ENCODE results near the gene FOXRED2. TPM values are rescaled to one million over a fixed set of nuclear protein-coding genes. Genes with fewer than 3 reads are reported as not detected.

FOXRED2 gene
- total RNA-seq, 2 experiments from 2014 or later = 16.7 to 17.5 TPM

- CTCF ChIA-PET = interaction anchor here (1.5 kb wide), 1 partner anchor 12 kb away, joined by 5 read pairs; no protein-coding TSS in a partner anchor
- no peaks in the 10 kb centered on the region for H3K9me3 Mint-ChIP-seq
These were observed 8.8 kb downstream of the FOXRED2 start for GRCh38 chr22:36497910-36498665.

GRCh38 chr22:36493690-36494110 is 13.1 kb downstream of the FOXRED2 start:
- no peaks in the 10 kb centered on the region for H3K9me3 Mint-ChIP-seq
- H3K27me3 Mint-ChIP-seq = no peaks in the 10 kb centered on the region
- POLR2A ChIA-PET = interaction anchor here (0.8 to 1.7 kb wide), 3 partner anchors 21 to 172 kb away, joined by 3 read pairs; no protein-coding TSS in a partner anchor
- no peaks in the 10 kb centered on the region for H3K4me1 Mint-ChIP-seq (ENCODE audit: low read depth)
- no peak overlapping the region for H3K27ac Mint-ChIP-seq
- ATAC-seq (peak; percentile 27), DNase-seq (no peak)
- H3K36me3 Mint-ChIP-seq (ENCODE audit: low read depth) = peaks cover 31% of the 10 kb centered on the region
- no peak overlapping the region for H3K4me3 Mint-ChIP-seq
- CTCF ChIA-PET = interaction anchor here (1.1 to 2.1 kb wide), 5 partner anchors 11 to 192 kb away, joined by 3 to 6 read pairs (median 4); no protein-coding TSS in a partner anchor
- no peak for TF ChIP-seq CTCF (IDR thresholded peaks at IDR 0.05)
- intact Hi-C loops (cut with micrococcal nuclease) = no loop called here

More at GRCh38 chr22:36497910-36498665, 8.8 kb downstream of the FOXRED2 start:
- Mint-ChIP-seq H3K27ac (no peak overlapping the region), H3K4me3 (no peak overlapping the region), H3K36me3 (ENCODE audit: low read depth) (peaks cover 20% of the 10 kb centered on the region), H3K4me1 (ENCODE audit: low read depth) (no peaks in the 10 kb centered on the region), H3K27me3 (no peaks in the 10 kb centered on the region)
- DNase-seq (no peak), ATAC-seq (no peak)
- TF ChIP-seq CTCF (IDR thresholded peaks at IDR 0.05) = no peak
- POLR2A ChIA-PET = interaction anchor here (1.3 to 1.6 kb wide), 2 partner anchors 30 to 221 kb away, joined by 3 to 6 read pairs; partner anchors contain the start of gene EIF3D
- intact Hi-C loops (cut with micrococcal nuclease) = no loop called here

GRCh38 chr22:36492109-36492508 is 14.7 kb downstream of the FOXRED2 start:
- CTCF ChIA-PET = interaction anchor here (2.1 kb wide), 1 partner anchor 30 kb away, joined by 4 read pairs; no protein-coding TSS in a partner anchor
- POLR2A ChIA-PET = interaction anchor here (0.8 to 1.4 kb wide), 2 partner anchors 15 to 20 kb away, joined by 3 to 4 read pairs; partner anchors contain the start of gene FOXRED2
- TF ChIP-seq CTCF (IDR thresholded peaks at IDR 0.05) = no peak
- ATAC-seq (no peak), DNase-seq (no peak)
- Mint-ChIP-seq H3K4me1 (ENCODE audit: low read depth) (no peaks in the 10 kb centered on the region), H3K27ac (no peak overlapping the region), H3K27me3 (no peaks in the 10 kb centered on the region), H3K4me3 (no peak overlapping the region), H3K9me3 (no peaks in the 10 kb centered on the region), H3K36me3 (ENCODE audit: low read depth) (peaks cover 34% of the 10 kb centered on the region)
- intact Hi-C loops (cut with micrococcal nuclease) = no loop called here

GRCh38 chr22:36491155-36491554 is 15.7 kb downstream of the FOXRED2 start:
- no peak overlapping the region for H3K27ac Mint-ChIP-seq
- peaks cover 37% of the 10 kb centered on the region for H3K36me3 Mint-ChIP-seq (ENCODE audit: low read depth)
- H3K4me1 Mint-ChIP-seq (ENCODE audit: low read depth) = peaks cover 3% of the 10 kb centered on the region
- H3K9me3 Mint-ChIP-seq = no peaks in the 10 kb centered on the region
- H3K4me3 Mint-ChIP-seq = no peak overlapping the region
- no peaks in the 10 kb centered on the region for H3K27me3 Mint-ChIP-seq
- DNase-seq (no peak), ATAC-seq (no peak)
- ChIA-PET CTCF (interaction anchor here (0.6 kb wide), 1 partner anchor 140 kb away, joined by 3 read pairs; no protein-coding TSS in a partner anchor), POLR2A (interaction anchor here (1.2 to 1.7 kb wide), 3 partner anchors 8 to 21 kb away, joined by 3 to 4 read pairs (median 3); partner anchors contain the start of gene FOXRED2)
- no peak for TF ChIP-seq CTCF (IDR thresholded peaks at IDR 0.05)
- intact Hi-C loops (cut with micrococcal nuclease) = no loop called here

All from activated CD8-positive, alpha-beta T cell treated with anti-CD3 and anti-CD28 coated beads for 36 hours (primary cell).